ENCODE measurements around the gene IMMT.
"Not testable (repeated sequence)": the region's sequence is repeated elsewhere in the genome, so short reads cannot be mapped to it uniquely, and the experiment has no call there.

Gene IMMT

DNA sequence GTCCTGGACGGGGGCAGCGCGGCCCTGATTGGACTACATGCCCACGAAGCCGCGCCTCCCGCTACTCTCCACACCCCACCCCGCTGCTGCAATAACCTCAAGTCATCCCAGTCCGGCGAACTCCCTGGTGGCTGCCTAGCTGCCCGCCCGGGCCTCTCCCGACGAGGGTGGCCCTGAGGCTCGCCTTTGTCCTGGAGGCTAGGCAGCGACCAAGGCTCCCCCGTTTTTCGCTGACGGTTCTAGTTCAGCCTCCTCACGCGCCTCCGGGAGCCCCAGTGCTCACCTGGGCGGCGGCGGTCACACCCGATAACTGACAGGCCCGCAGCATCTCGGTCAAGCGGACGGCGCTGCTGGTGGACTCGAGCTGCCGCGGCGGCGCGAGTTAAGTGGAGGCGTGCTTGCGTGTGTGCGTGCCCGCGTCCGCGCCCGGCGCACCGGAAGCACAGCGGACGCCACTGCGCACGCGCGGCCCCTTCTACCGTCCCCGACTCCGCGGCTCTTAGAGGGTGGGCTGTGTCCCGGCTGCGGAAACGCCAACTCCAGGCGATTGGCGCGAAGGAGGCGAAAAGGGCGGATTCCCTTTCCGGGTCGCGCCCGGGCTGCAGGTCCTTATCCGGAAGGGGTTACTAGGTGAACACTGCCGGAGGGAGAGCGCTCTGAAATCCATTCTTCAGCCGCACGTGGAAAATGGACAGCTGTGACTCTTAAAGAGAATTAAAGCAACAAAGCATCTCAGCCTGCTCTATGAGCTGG lies at the start of gene IMMT:
TSS of gene IMMT (minus strand) at position 408 of the 753 bp plus-strand sequence. CDS start at position 328, 80 bp downstream.
- peak; percentile 98 for DNase-seq (ENCODE audit: low spot score)

DNA sequence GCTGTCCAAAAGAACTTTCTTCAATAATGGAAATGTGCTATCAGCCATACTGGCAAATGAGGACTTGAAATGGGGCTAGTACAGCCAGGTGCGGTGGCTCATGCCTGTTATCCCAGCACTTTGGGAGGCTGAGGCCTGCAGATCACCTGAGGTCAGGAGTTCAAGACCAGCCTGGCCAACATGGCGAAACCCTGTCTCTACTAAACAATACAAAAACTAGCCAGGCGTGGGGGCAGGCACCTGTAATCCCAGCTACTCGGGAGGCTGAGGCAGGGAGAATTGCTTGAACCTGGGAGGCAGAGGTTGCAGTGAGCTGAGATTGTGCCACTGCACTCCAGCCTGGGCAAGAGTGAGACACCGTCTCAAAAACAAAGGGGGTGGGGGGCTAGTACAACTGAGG lies 49.5 kb upstream of the IMMT start:
- DNase-seq (ENCODE audit: low spot score) = not testable (repeated sequence)

DNA sequence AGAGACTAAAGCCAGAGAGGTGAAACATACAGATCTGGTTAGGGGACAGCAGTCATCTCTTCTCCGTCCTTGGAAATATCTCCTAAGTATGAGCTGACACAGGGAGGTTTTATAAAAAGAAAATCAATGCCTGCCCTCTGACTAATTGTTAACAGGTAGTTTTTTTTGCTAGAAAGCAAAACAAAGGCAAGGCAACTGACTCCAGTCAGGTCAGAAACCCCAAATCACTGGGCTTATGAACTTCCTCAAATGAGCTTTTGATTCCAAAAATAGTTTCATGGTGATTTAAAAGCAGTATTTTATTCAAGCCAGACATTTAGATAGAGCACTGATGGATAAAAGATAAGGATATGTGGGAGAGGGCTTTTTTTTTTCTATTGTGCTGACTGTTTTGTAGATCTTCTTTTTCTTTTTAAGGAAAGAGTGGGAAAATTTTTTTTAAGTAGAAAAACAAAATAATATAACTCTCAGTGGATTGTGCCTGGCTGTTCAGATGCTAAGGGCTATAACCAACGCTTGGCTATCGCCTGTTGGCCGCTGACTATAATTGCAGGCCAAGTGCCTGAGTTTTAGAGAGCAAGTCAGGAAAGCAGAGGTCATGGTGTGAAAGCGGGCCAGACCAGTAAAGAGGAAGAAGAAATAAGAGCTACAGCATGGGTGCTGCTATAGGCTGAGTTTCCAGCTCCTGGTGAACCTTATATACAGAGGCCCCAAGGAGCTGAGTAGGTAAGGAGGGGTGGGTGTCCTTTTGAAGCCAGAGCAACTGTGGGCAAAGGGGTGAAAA lies 48.9 kb upstream of the IMMT start:
- no peak for DNase-seq (ENCODE audit: low spot score)

DNA sequence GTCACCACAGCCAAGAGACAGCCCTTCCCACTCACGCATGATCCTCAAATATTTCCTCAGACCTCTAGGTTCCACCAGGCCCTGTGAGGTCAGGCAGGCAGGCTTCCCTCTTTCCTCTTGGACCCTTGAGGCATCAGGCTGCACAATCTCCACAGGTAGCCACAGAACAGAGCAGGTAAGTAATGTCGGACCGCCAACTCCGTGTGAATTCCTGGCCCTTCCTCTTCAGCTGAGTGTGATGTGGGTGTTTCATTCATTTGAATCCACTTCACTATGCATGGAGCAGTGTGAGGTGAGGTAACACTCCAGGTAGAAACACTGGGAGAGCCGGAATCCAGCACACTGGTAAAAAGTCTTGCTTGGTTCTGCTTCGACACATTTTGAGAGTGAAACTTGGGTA lies 48.0 kb upstream of the IMMT start:
- no peak for DNase-seq (ENCODE audit: low spot score)

DNA sequence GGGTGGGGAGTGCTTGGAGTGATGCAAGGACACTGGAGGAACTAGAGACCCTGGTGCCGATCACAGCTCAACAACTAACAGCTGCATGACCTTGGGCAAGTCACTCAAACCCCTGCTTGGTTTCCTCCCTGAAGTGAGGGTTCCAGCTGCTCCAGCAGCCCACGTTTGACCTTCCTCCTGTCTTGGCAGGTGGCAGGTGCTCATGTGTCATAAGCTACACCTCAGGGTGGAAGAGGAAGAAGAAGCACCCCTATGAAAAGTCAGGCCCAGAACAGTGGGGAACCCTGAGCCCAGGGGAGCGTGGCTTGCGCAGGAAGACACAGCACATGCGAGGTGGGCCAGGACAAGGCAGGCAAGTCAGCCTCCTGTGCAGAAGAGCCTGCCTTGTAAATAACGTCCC lies 46.3 kb upstream of the IMMT start:
- no peak for DNase-seq (ENCODE audit: low spot score)

DNA sequence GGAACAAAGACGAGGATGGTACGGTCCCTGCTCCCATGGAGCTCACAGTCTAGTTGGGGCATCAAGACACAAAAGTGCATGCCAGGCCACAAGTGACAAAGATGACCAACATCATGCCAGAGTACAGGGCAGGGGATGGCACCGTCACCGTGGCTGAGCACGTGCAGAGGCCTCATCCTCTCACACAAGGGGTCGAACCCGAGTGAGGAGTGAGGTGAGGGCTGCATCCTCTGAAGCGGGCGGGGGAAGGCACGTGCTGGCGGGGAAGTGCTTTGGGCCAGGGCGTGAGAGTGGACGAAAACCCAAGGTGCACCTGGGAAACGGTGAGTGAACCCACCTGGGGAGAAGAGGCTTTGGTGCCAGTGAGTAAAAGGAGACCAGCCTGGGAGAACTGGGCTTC lies 45.0 kb upstream of the IMMT start:
- no peak for DNase-seq (ENCODE audit: low spot score)

DNA sequence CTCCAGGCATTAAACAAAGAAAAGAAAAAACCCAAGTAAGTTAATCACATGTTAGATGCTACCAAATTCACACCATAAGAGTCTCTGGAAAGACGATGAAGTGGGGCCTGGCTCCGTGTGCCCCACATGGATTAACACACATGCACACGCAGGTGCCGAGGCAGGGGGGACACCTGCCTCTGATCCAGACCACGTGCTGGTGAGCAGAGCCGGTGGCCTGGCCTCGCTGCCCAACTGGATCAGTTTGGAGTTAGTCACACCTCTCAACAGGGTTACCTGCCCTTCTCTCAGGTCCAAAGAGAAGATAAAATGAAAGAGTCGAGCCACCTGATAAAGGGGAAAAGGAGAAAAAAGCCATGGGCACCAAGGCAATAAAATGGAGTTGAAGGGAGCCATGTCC lies 44.5 kb upstream of the IMMT start:
- no peak for DNase-seq (ENCODE audit: low spot score)

DNA sequence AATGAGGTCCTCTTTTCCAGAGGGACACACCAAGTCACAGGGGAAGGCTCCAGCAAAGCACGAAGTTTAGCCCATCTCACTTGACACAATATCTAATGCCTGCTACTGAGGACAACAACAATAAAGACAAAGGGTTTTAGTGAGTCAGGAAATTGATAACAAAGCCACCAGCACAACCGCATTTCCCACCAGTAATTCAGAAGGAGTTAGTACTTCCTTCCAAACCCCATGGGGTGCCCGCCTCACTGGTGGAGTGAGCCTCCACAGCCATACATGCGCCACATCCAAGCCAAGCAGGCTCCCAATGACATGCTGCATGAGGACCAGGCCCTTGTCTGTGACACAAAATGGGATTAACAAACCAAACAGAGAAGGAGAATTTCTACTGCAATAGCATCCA lies 44.1 kb upstream of the IMMT start:
- no peak for DNase-seq (ENCODE audit: low spot score)

DNA sequence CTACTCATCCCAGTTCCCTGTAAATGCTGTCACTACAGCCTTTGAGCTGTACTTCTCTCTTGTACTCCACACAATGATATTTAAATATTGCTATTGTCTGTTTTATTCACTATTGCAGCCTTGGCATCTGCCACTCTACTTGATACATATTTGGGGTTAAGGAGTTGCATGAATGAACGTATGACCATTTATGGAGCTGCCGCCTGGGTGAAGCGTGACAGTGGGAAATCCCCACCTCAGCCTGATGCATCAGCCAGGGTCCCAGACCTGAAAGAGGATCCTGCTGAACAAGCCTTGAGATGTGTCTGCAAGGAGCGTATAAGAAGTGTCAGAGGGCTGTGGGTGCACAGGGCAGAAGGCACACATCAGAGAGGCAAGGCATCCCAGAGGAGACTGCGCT lies 43.1 kb upstream of the IMMT start:
- no peak for DNase-seq (ENCODE audit: low spot score)

DNA sequence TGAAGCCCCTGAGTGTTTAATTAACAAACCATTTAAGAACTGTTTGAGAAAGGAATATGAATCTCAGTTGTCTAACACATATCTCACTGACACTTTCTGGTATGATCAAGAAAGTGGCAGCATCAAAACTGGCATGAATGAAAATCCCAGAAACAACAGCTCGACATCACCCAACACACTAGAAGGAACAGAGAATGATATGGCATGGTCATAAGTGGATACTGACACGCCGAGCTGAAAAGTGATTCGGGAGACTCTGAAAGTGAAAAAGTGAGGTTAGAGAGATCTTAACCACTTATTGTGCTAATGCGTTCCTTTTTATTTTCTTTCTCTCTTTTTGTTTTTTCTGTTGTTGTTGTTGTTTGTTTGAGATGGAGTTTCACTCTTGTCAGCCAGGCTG lies 41.9 kb upstream of the IMMT start:
- no peak for DNase-seq (ENCODE audit: low spot score)

DNA sequence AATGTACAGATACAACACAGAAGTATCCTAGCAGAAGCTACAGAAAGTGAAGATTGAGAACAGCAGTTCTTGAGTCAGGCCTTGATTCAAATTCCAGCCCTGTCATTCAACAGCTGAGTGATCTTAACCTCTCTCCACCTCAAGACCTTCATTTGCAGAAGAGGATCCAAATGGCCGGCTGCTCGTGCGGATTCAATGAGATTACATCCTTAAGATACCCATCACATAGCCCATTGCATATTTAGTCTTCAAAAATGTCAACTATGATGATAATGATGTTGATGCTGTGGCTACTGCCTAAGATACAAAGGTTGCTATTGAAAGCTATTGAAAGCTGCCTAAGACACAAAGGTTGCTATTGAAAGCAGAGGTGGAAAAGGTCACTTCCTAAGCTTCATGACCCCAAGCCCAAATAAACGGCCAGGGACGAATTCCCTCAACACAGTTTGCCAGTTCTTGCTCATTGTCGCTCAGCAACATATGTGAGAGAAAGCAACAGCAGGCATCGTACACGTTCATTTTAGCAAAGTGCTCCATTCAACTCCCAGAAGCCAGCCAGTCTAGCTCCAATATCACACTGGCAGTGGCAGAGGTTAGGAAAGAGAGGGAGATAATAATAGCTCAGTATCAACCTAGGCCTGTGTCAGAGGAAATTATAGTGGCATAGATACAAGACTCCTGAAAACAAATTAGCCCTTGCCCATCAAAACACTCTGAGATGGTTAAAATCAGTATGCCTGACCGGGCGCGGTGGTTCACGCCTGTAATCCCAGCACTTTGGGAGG lies 40.1 kb upstream of the IMMT start:
- DNase-seq (ENCODE audit: low spot score) = no peak

DNA sequence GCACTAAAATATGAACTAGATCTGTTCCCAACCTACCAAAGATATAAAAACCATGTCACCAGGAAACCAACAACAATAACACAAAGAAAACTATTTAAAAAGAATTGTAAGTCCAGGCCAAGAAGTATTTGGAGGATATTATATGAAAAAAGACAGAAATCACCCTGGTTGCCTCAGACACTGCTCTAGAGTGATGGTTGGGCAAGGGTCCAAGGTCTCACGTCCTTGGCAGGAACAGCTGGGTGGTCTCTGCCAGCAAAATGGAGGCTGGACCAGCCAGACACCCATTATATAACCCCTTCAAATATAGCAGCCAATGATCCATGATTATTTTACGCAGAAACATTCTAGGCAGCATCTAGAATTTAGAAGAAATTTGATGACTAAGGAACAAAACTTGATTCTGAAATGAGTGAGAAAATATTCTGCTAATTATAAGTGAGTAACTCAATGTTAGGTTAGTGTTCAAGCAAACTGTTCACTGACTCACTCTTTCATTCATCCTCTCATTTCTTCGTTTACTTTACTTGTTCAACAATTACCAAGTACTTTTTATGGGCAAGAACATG lies 39.4 kb upstream of the IMMT start:
- no peak for DNase-seq (ENCODE audit: low spot score)

DNA sequence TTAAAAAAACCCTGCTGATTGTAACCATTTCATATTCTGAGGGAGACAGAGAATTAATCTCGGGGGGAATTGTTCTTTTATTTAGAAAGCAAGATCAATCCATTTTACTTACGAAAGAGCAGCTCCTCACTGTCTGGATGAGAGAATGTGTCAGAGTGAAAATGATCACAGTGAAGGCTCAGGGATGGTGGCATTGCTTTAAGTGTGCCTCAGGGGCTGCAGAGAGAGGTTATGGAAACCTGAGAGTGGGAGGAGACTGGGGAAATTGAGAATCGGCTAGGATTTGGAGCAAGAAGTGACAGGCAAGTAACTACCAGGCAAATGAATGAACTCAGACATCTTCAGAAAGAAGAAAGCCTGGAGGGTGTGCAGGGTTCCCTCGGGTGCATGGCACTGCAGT lies 38.2 kb upstream of the IMMT start:
- DNase-seq (ENCODE audit: low spot score) = no peak

DNA sequence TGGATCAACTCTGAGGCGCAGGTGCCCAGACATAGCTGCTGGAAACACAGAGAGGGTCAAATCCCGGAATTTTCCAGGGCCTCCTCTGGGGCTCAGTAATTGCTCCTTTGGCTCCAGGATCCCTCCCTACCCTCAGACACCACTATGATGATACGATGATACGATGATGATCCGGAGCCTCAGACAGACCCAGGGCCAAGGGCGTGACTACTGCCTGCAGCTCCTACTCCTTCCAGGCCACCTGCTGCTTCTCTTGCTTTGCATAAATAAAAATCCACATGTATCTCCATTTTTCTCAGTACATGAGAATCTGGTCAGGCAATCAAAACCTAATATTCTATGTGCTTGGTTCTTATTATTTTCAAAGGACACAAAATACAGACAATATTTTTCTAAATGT lies 37.6 kb upstream of the IMMT start:
- no peak for DNase-seq (ENCODE audit: low spot score)

DNA sequence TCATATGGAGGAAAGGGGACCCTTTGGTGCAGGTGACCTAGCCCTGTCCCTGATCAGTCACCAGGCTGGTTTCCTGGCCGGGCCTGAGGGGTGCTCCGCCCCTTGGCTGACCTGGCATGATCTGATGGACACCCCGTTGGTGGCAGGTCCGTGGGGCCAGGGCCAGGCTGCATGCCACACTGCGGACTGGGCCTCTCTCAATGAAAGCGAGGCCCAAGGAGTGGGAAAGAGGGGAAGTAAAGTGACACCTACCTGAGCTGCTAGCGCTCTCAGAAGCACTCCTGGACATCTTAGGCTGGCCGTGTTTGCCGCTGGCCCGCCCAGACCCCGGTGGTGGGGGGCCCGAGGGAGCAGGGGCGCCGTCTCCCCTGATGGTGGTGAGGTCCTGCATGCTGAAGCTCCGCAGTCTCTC lies 37.1 kb upstream of the IMMT start:
- DNase-seq (ENCODE audit: low spot score) = no peak

DNA sequence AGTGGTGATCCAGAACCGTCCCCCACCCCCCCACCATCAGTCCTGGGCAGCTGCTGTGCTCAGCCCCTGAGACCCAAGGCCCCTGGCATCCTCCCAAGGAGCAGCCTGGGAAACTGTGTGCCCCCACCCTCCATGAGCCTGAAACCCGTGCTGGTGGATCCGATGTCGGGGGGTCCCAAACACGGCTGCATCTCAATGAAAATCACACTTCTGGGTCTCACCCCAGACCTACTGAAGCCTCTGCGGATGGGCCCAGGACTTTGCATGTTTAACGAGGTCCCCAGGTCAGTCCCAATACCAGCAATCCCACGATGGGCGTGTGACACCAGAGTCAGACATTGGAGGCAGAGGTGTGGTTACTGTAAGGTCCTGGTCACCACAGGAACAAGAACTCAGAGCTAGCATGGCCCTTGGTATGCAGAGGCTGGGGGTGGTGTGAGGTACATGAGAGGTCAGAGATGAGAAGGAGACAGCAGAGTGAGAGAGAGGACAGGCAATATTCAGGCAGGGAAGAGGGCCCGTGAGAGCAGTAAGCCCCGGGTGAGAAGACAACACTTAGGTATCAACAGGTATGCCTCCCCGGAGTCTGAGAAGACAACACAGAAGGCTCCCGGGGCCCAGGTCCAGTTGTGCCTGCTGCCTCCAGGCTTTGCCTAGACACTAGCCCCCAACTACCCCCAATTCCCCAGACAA lies 36.6 kb upstream of the IMMT start:
- DNase-seq (ENCODE audit: low spot score) = no peak

DNA sequence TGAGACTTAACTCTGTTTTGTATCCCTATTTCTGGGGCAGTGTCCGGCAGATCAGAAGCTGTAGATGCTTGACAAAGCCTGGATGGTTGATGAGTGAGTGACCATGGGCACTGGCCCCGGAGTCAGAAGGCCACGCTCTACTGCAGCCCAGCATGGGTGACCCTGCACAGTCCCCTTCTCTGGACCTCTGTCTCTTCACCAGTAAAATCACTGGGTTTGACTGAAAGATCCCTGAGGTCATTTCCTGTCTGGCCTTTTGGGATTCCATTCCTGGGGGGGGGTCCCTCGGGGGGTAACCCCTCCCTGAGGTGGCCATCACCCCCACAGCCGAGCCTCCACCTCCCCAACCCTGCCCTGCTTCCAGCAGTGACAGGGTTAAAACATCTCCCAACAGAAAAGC lies 35.7 kb upstream of the IMMT start:
- DNase-seq (ENCODE audit: low spot score) = no peak

DNA sequence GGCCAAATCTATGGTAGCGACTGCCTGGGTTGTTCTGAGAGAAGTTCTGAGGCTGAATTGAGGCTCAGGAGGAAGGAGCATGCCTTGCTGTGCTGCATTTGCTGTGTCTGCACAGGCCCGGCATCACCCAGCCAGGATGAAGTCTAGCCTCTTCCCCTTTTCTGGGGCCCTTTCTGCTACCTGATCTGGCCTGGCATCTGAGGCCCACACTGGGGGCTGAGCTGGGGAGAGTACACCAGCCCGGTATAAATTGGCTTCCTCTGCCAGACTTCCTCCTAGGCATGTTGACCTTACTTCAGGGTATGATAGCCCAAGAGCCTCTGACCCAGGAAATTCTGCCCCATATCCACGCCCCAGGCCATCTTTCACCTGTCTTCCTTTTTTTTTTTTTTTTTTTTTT lies 34.0 kb upstream of the IMMT start:
- no peak for DNase-seq (ENCODE audit: low spot score)

DNA sequence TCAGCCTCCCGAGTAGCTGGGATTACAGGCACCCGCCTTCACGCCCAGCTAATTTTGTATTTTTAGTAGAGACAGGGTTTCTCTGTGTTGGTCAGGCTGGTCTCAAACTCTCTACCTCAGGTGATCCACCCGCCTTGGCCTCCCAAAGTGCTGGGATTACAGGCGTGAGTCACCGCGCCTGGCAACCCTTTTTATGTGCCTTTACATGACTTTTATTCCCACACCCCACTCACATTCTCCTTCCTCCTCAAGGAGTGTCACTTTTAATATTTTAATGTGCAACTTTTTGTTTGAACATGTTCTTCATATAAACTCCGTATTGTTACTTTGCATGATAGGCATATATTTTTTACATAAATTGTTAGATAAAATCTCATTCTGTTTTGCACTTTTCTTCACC lies 33.3 kb upstream of the IMMT start:
- DNase-seq (ENCODE audit: low spot score) = not testable (repeated sequence)

DNA sequence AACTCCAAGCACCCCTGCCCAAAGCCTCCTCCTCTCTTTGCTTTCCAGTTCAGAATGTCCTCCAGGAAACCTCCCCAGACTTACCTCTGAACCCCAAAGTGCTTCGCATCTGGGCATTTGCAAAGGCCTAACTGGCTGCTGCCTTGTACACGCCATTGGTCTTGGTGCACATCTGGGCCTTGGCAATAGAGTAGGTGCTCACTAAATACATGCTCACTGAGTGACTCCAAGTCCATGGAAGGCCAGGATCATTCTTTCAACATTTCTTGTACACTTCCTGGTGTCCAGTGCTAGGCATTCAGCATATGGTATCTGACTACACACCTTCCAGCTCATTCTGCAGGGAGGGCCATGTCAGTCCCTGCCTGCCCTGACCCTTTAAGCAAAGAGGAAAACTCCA lies 32.4 kb upstream of the IMMT start:
- no peak for DNase-seq (ENCODE audit: low spot score)

DNA sequence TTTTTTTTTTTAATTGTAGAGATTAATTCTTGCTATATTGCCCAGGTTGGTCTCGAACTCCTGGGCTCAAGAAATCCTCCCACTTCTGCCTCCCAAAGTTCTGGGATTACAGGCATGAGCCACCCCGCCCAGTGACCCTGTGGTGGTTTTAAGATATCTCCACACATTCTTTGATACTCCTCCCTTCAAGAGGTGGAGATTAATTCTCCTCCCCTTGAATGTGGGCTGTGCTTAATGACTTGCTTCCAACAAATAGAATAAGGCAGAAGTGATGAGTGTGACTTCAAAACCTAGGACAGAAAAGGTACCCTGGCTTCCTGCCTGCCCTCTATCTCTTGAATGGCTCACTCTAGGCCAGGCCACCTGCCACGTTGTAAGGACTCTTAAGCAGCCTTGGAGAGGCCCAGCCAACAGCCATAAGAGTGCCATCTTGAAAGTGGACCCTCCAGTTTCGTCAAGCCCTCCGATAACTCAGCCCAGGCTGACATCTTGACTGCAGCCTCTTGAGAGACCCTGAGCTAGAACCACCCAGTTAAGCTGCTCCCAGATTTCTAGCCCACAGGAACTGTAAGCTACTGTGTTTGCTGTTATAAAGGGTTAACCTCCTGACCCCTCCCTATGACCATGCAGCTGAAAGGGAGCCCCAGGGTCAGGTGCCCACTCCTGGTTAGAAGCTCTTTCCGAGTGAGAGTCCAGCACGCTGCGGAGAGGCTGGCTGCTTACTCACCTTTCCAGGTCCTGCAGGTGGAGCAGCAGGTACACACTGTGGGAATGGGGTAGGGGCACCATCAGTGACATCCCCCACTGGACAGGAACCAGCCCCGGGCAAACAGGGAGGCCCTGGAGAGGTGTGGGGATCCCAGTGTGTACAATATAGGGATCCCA lies 31.6 kb upstream of the IMMT start:
- DNase-seq (ENCODE audit: low spot score) = no peak
